Measurements from ENCODE around the gene SPNS2. TPM values are rescaled to one million over a fixed set of nuclear protein-coding genes. Genes with fewer than 3 reads are reported as not detected.
A peak's percentile ranks its signal among the peaks of the same experiment; 100 is the strongest.

SPNS2 gene
- total RNA-seq, 4 donors from 2014 or later: 5.4 to 49.8 (median 23.4) TPM

DNA sequence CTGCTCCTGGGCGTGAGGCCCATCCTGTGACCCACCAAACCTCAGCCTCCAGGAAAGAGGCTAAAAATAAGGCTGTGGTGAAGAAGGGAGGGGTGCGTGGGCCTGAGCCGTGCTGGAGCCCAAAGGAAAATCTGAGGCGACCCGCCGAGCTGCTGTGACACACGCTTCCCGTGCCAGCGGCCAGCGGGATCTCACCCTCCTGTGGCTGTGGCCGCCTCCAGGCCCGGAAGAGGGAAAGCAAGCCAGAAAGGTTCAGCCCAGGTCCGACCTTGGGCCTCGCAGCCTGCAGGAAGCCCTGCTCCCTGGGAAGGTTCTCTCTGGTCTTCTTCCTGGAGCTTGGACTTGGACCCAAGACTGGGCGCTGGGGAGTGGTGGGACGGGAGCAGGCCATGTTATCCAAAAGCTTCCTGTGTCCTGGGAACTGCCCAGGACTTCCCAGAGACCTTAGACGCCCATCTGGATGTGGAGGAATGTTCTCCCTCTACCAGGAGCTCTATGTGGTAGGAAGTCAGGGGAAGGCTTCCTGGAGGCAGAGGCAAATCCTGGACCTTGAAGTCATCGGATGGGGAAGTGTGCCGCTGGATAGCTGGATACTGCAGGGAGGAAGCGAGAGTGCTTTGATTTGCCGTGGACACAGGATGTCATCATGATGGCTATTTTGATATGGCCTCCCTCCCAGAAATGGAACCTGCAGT, 11.4 kb downstream of the SPNS2 start:
- Histone ChIP-seq H3K36me3 (no peaks in the 10 kb centered on the region), H3K9me3 (no peaks in the 10 kb centered on the region), H3K4me1 (peaks cover 0 to 12% (median 2%) of the 10 kb centered on the region in 4 donors), H3K27ac (peak overlapping the region in 2 of 4 donors; percentile 50 to 61), H3K27me3 (no peaks in the 10 kb centered on the region), H3K4me3 (no peak overlapping the region)
- 65 to 70% methylated on average over 21 of the region's 21 CpGs for WGBS, 2 donors
- no peak for DNase-seq (ENCODE audit: low spot score in 2 of 2)
- TF ChIP-seq, protein P1, sequence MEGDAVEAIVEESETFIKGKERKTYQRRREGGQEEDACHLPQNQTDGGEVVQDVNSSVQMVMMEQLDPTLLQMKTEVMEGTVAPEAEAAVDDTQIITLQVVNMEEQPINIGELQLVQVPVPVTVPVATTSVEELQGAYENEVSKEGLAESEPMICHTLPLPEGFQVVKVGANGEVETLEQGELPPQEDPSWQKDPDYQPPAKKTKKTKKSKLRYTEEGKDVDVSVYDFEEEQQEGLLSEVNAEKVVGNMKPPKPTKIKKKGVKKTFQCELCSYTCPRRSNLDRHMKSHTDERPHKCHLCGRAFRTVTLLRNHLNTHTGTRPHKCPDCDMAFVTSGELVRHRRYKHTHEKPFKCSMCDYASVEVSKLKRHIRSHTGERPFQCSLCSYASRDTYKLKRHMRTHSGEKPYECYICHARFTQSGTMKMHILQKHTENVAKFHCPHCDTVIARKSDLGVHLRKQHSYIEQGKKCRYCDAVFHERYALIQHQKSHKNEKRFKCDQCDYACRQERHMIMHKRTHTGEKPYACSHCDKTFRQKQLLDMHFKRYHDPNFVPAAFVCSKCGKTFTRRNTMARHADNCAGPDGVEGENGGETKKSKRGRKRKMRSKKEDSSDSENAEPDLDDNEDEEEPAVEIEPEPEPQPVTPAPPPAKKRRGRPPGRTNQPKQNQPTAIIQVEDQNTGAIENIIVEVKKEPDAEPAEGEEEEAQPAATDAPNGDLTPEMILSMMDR (IDR thresholded peaks at IDR 0.05): no peak
- peak in 1 of 2 donors; percentile 32 for TF ChIP-seq EP300 (IDR thresholded peaks at IDR 0.05)

DNA sequence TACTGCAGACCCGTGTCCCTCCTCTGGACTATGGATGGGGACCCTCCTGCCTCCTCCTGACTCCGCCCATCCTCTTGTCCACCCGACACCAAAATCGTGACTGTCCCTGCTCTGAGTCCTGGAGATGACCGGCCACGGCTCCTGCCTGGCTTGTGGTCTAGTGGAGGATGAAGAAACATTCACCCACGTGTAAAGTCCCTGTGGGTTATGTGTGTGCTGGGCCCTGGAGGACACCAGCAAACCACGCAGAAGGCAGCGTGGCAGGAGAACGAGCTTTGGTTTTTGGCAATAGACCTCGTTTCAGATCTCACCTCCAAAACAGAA, 11.9 kb downstream of the SPNS2 start:
- peaks cover 0 to 12% (median 2%) of the 10 kb centered on the region in 4 donors for H3K4me1 ChIP-seq
- no peak overlapping the region for H3K4me3 ChIP-seq
- TF ChIP-seq POLR2A (IDR thresholded peaks at IDR 0.05): no peak
- TF ChIP-seq, protein P1 (IDR thresholded peaks at IDR 0.05): no peak
- TF ChIP-seq EP300 (IDR thresholded peaks at IDR 0.05): no peak
- no peak overlapping the region for H3K27ac ChIP-seq
- H3K9me3 ChIP-seq: no peaks in the 10 kb centered on the region
- 73% methylated on average over 11 of the region's 11 CpGs for WGBS, 2 donors
- no peak for DNase-seq (ENCODE audit: low spot score in 2 of 2)
- H3K27me3 ChIP-seq: no peaks in the 10 kb centered on the region
- no peaks in the 10 kb centered on the region for H3K36me3 ChIP-seq

DNA sequence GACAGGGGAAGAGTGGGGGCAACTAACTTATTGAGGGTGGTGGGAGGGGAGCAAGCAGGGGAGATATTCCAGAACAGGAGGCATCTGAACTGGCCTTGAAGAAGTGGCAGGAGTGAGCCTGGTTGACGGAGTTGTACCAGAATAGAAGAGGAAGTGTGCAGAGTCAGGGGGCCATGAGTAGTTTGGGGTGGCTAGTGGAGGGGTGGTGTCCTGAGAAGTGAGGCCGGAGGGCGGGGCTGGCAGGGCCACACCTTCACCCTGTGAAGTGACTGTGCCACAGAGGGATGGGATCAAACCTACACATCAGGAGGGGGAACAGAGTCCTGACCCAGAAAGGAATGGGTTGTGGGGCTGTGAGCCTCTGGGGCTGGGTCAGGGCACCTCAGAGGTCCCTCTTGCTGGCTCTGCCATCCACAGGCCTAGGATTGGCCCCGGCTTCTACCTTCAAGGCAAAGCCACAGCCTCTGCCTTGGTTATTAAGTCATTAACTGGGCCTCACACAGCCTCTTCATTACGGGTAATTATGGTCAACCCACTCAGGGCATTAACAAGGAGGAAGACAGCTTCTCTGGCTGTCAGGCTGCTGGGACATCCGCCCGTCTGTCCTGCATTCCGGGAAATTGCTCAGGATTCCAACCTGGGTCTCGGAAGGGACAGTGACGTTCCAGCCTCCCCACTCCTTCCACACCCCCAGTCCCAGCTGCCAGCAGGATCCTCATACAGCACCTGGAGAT, 12.7 kb downstream of the SPNS2 start:
- Histone ChIP-seq H3K27me3 (no peaks in the 10 kb centered on the region), H3K9me3 (no peaks in the 10 kb centered on the region), H3K4me1 (peaks cover 0 to 9% (median 2%) of the 10 kb centered on the region in 4 donors), H3K36me3 (no peaks in the 10 kb centered on the region), H3K27ac (peak overlapping the region in 1 of 4 donors; percentile 12), H3K4me3 (no peak overlapping the region)
- DNase-seq (ENCODE audit: low spot score in 2 of 2): no peak
- WGBS, 2 donors: 73 to 83% methylated on average over 6 to 10 of the region's 10 CpGs
- TF ChIP-seq POLR2A (IDR thresholded peaks at IDR 0.05): no peak
- TF ChIP-seq EP300 (IDR thresholded peaks at IDR 0.05): no peak

DNA sequence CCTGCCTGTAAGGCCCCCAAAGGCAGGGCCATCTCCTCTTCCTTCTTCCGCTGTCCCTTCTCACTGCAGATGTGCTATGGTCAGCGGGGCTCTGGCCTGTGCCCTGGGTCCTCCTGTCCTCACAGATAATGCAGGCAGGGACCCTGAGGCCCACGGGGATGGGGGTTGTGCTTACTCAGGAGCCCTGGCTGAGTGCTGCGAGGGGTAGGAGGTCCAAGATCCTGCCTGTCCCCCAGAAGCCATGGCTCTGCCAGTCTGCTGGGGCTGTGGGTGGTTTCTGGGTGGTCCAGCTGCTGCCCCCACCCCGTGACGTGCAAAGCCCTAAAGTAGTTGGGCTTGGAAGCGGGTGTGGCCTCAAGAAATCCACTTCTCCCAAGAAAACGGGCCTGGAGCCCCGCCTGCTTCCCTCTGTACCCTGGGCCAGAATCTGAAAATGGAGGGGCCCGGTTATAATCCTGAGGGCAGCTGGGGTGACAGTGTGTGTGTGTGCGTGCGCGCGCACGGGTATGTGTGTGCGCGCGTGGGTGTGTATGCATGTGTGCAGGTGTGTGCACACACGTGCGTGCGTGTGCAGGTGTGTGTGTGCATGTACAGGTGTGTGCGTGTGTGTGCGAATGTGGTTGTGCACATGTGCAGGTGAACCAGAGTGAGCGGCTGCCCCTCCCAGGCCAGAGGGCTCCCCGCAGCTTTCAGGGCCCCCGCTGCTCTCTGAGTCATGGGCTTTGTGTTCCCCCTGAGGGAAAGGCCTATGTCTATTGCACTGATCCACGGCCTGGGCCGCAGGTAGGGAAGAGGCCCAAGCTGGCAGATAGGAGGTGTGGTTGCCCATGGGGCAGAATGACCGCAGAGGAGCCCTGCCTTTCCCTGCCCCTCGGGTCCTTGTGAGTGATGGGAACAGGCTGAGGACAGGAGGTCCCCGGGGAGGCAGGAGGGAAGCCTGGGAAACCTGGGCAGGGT, 13.8 kb downstream of the SPNS2 start:
- H3K27ac ChIP-seq: no peak overlapping the region
- H3K27me3 ChIP-seq: no peaks in the 10 kb centered on the region
- no peaks in the 10 kb centered on the region for H3K9me3 ChIP-seq
- no peak overlapping the region for H3K4me3 ChIP-seq
- TF ChIP-seq EP300 (IDR thresholded peaks at IDR 0.05): no peak
- no peak for TF ChIP-seq POLR2A (IDR thresholded peaks at IDR 0.05)
- TF ChIP-seq, protein P1 (IDR thresholded peaks at IDR 0.05): no peak
- no peaks in the 10 kb centered on the region for H3K36me3 ChIP-seq
- no peak for DNase-seq (ENCODE audit: low spot score in 2 of 2)
- 84 to 89% methylated on average over 29 of the region's 31 CpGs for WGBS, 2 donors
- peaks cover 0 to 8% (median 2%) of the 10 kb centered on the region in 4 donors for H3K4me1 ChIP-seq

Measured in tibial nerve (tissue), 4 donors.